HG03175 (cell line): ENCODE results near the gene FGGY.
"Not testable (repeated sequence)": the region's sequence is repeated elsewhere in the genome, so short reads cannot be mapped to it uniquely, and the experiment has no call there.

Experiments used
- ATAC-seq: cut with Tn5 transposase; IDR thresholded peaks from one replicate; pipeline ENCODE4 v1.9.1; 2021; ENCODE audit warnings: mild to moderate bottlenecking, moderate library complexity; ENCODE audit not compliant: unreplicated experiment

The FGGY gene

DNA sequence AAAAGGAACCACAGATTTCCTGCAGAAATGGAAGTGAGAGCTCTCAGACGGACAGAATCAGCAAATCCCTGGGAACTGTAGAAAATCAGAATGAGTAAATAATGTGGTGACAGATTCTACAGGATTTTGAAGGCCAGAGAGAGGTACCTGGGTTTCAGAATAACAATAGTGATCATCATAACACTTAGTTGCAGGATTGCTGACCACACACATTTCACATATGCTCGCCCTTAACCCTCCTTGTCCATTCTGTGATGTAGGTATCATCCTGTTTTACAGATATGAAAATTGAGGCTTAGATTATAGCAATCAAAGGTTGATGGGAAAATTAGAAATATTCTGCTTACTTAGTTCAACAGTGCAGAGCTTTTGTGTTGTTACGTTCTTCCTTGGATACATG lies 419.9 kb downstream of the FGGY start:
- ATAC-seq: no peak

DNA sequence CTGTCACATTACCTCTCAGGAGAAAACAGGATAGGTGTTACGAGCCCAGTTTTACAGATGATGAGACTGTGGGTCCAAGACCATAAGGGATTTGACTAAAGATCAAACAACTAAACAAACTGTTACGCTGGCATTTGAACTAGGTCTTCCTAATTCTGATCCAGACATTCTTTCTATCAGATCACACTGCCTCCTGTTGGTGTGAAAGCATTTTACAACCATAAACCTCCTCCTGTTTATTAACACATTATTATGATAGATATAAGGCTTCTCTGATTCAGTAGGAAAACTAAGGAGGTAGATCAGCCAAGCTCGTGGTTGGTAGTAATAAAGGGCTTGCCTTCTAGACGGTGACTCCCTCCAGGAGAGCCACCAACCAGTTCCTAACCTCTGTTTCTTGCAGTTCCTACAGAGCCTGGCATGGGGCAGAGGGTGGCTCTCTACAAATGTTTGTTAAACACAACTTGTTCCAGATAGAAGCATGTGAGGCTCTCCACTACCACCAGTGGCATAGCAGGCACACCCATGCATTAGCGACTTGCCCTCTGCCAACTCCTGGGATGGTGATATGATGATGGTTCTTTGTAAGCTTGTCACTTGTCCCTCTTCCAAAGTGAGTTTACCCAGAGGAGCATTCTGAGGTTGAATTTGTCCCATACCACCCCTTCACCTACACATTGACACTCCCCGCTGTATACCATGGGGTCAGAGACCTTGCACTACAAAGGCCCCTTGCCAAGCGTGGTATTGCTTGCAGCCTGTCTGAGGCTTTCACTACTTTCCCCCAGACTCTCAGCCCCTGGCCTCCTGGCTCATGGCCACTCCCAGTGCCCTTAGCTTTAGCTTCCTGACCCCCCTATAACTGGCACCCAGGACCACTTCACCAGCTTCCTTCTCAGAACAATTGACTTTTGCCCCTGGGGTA lies 421.4 kb downstream of the FGGY start:
- ATAC-seq: no peak

DNA sequence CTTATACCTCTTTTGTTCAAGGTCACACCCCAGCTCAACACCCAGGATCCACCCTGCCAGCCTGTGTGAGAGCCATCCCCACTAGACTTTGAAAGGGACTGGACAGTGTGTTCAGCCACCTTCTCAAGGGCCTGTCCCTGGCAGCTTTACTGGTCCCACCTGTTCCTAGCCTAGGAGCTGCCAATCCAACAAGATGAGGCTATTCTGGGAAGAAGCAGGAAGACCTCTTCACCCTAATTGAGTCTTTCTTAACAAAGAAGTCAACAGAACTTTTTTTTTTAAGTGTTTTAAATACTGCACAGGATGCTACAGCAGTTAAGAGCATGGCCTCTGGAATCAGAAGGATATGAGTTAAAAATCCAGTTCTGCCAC lies 422.1 kb downstream of the FGGY start:
- no peak for ATAC-seq

DNA sequence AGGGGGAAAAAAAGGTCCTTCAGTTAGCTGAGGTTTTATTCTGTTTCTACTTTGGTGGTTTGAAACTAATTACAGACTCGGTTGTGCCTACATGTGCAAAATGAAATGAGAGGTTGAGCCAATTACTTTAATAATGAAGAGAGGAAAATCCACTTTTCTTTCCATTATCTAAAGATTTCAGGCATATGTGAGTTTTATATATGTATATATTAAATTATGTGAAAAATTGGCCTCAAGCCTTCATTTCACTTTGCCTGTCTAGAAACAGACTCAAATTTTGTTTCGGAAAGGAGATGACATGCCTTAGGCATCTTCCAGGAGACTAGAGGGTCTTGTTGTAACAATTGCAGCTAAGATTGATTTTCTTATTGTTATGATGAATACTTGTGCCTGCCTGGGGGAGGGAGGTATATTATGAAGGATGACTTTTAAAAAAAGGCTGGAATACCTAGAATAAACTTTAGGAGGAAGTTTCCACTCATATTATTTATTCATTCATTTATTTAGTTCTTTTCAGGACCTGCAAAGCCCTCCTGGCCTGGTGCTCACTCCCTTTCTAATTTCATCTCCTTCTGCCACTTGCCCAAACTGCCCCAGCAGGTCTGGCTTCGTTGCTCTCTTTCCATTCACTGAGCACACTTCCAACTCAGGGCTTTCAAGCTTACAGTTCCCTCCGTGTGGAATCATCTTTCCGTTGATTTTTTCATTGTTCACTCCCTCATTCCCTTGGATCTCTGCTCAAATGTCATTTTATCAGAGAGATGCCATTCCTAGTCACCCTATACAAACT lies 423.6 kb downstream of the FGGY start:
- ATAC-seq: no peak

DNA sequence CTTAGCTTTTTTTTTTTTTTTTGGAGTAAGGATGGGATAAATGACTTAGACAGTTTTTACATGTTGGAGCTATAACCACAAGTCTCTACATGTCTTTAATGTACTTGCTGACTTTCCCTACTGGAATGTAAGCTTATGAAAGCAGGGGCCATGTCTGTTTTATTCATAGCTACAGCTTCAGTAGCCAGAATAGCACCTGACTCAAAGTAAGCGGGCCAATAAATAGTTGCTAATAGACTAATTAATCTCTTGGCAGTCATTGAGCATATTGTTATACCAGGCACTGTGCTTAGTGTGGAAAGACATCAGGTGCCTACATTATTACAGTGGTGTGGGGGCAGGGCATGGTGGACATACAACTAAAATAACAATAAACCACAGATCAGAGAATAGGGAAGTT lies 433.4 kb downstream of the FGGY start:
- ATAC-seq: no peak

DNA sequence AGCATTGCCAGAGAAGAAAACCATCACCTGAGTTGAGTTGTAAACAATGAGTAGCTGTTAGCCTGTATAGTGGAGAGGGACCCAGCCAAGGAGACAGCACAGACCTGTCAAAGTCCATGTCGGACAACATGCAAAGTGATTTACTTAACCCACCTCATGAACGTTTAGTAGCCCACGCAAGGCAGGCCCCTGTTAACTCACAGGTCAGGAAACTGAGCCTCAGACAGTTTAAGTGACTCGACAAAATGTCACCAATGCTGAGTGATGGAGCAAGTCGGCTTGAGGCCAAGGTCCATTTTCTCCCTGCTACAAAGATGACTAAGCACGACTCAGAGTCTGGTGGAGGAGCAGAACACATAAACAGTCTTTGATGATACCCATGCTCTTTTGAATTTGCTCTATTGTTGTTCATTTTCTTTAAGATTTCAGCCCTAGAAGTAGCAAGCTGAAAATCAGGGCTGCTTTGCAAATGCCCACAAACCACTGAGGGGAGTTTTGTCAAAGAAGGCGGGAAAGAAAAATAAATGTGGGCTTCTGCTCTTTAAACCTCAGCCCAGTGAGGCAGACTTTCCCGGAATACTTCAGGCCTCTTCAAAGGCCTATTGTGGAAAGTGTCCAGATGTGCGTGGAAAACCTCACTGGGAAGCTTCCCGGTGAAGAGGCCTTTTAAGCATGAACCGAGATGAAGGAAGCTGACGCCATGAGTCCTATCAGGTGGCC lies 434.0 kb downstream of the FGGY start:
- ATAC-seq: no peak

DNA sequence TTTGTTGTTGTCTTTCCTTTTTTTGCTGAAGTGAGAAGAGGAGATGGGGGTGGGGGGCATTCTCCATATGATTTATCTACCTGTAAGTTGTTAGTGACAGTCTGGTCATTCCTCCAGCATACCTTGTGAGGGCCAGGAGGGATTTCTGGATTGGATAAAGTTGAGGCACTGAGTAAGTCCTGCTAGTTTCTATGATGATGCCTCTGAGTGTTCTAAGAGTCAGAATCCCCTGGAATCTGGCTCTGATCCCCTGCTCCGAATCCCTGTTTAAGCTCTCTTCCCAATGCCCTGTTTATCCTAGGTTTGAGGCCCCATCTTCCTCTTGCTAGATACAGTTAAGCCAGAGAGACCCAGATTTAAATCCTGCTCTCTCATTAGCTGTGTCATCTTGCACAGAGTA lies 434.7 kb downstream of the FGGY start:
- ATAC-seq: no peak

DNA sequence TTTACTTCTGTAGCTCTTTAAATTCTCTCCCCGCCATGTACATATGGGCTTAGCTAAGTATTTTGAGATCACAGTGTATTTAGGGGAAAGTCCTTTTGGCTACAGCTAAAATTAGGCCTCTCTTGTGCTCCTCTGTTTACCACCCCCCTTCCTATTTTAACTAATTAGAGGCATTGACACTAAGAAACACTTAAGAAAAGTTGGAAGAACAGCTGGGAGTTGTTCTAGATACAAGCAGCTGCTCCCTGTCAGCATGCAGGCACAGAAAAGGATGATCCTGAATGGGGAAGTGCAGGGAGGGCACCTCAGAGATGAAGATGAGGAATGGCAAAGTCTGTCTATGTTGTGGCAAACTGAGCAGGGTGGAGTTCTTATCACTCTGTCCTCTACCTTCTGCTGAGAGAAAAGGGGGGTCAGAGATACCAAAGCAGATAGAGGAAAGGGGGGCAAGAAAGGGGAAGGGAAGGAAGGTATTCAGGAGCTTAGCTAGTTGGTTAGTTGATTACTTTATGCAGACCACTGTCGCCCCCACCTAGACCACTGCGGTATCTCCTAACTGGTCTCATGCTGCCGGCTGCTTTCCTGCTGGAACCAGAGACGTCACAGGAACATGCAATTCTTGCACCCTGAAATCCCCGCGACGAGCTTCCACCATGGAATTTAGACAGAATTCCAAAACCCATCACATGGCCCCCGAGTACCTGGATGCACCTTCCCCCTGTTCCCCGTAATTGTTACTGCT lies 435.5 kb downstream of the FGGY start:
- ATAC-seq: no peak

DNA sequence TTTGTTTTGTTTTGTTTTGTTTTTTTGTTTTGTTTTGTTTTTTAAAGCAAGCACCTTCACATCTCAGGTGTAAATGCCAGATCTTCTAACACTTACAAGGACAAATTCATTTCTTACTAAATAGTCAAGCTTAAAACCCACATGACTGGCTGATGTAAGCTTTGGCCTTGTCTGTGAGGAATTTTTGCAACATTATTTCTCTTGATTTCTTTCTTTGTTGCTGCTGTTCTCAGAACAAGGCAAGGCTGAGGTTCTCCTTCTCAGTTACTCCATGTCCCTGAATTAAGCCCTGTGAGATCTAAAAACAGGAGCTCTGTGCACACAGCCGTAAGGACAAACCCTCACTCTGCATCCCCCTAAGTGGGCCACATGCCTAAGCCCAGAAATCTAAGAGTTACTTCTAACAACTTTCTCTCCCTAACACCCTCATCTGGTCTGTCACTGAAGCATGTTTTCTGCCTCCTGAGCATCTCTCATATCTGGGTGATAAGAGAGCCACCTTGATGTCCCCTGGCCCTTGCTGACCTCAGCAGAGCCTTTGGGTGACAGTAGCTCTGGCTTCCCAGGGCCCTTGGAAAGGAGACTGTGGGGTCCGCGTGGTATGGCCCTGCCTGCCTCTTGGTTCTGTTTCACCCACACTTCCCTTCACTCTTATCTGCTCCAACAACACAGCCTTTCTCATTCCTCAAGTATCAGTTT lies 436.7 kb downstream of the FGGY start:
- ATAC-seq: no peak

DNA sequence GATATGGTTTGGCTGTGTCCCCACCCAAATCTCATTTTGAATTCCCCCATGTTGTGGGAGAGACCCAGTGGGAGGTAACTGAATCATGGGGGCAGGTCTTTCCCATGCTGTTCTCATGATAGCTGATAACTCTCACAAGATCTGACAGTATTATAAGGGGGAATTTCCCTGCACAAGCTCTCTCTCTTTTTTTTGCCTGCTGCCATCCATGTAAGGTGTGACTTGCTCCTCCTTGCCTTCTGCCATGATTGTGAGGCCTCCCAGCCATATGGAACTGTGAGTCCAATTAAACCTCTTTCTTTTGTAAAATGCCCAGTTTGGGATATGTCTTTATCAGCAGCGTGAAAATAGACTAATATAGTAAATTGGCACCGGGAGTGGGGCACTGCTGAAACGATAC lies 439.0 kb downstream of the FGGY start:
- ATAC-seq: not testable (repeated sequence)

DNA sequence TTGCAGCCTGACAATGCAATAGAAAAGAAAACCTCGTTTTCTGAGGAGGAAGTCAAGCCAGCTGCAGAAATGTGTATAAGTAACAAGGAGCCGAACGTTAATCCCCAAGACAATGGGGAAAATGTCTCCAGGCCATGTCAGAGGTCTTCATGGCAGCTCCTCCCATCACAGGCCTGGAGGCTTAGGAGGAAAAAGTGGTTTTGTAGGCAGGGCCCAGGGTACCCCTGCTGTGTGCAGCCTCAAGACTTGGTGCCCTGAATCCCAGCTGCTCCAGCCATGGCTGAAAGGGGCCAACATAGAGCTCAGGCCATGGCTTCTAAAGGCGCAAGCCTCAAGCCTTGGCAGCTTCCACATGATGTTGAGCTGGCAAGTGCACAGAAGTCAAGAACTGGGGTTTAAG lies 439.9 kb downstream of the FGGY start:
- ATAC-seq: no peak

DNA sequence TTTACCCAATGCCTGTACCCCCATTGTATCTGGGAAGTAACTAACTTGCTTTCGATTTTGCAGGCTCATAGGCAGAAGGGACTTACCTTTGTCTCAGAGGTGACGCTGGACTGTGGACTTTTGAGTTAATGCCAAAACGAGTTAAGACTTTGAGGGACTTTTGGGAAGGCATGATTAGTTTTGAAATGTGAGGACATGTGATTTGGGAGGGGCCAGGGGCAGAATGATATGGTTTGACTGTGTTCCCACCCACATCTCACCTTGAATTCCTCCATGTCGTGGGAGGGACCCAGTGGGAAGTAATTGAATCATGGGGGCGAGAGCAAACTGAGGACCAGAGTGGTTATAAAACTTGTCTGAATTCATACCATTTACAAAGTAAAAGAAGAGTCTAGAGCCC lies 440.7 kb downstream of the FGGY start:
- no peak for ATAC-seq

DNA sequence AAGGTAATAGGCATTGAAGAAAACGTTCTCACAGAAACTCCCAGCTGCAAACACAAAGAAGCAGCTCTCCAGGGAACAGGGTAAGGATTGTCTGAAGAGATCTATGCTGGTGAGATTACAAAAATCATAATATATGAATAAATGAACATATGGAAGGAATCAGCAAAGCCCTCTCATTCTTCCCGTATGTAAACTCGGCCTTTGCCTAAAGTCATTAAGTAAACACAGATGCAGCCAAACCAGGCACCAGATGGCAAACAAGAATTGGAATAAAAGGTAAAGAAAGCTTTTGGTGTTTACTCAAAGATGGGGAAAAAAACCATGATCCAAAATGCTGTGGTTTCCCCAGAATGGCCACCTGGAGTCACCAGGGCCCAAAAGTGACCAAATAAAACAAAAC lies 441.3 kb downstream of the FGGY start:
- ATAC-seq: no peak

DNA sequence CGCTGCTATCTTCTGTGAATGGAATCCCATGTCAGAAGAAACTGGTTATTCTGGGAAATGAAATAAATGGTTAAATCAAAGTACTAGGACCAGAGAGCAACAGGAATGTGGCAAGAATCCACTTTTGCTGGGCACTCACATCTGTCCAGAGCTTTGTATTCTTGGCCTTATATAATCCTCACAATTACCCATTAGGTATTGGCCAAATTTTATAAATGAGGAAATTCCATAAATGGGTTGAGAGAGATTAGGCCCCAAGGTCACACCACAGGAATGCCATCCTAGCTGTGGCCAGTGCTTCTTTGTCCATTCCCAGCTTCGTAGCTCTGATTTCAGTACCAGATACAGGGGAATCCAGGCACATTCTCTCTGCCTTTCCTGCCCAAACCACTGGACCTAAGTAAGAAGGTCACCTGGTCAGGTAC lies 441.7 kb downstream of the FGGY start:
- ATAC-seq: no peak

DNA sequence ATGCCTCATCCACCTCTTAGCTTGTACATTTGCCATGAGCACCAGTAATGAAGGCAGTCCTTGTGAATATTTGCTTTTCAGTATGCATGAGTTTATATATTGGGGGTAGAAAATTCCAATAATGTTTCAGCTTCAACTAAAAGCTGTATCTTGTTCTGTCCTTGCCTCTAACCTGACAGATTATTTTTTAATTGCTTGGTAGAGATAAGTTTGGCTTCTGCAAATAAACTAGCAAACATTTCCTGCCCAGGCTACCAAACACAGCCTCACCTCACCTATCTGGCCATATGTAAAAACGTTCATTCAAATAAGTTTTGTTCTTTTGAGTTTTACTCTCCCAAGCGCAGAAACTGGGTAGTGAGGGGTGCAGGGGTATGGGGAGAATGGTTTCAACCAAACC lies 442.2 kb downstream of the FGGY start:
- ATAC-seq: no peak

DNA sequence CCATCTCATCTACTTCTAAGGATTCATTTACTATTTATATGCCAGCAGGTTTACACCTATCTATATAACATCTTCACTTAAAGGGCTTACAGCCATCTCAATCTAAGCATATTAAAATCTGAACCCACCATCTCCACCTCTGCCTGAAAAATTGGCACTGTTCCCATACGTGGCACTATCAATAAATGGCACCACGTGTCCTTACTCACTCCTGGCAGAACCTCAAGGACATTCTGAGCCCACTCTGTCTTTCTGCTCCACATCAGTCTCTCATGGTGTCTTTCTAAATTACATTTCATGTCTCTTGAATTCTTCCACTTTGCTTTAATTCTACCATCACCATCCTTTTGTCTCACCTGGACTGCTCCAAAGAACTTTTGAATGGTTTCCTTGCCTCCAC lies 445.6 kb downstream of the FGGY start:
- no peak for ATAC-seq

DNA sequence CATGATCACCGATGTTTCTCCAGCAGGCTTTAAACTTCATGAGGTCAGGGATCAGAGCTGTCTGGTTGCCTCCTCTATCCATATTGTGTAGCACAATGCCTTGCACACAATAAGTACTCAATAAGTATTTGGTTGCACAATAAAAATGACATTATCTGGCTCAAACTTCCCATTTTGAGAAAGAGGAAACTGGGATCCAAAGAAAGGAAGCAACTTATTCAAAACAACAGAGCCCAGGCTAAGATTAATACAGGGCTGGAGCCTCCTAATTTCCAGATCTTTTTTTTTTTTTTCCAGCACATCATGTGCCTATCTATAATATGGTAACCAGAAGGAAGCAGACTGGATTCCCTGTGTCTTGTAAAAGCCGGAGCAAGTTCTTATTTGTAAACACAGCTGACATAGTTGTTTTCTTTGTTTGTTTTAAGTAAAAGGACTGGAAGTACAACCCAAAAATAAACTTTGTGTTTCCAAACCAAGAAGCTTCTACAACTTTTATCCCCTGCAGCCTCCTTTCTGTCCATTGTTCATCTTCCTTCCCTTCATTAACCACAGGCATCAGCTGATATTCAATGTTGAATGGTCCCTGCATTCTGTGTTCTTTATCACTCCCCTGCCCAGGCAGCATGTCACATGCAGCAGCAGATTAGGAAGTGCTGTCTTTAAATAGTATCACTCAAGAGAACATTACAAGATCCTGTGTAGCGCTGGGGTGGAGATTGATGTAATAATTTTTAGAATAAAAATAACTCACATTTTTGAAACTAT lies 446.6 kb downstream of the FGGY start:
- ATAC-seq: no peak

DNA sequence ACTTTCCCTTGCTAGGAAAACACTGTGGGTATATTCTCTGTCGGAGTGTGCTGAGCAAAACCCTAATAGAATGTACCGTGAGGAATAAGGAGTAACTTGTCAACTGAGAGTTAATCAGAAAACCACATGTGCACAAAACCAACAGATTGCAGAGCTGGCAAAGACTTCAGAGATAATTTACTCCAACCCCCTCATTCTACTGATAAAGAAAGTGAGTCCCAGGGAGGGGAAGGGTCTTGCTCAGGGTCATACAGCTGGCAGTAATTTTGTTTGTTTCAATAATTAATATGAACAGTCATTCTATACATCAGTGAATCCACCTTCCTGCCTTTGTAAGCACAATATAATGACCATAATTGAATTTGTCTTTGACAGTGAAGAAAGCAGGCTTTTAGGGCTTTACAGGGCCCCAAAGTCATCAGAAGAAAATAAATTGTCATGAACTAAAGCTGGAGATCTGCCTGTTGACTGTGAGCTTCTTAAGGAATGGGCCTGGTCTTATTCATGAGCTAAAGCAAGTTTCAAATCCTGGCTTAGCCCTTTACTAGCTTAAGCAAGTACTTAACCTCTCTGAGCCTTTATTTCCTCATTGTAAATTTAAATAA lies 450.6 kb downstream of the FGGY start:
- ATAC-seq: no peak

DNA sequence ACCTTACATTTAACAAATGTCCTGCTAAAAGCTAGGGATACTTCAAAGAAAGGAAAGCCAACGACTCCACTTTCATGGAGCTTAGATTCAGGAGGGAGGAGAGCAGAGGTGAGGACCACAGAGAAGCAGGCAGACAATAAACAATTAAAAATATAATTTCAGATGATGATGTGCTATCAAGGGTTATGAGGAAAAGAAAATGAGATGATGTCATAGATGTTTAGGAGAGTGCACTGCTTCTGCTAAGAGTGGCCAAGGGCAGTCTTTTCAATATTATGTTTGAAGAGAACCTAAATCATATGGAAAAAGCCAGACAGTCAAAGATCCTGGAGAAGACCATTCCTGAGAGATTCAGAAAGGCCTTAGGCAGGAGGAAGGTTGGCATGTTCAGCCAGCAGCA lies 451.2 kb downstream of the FGGY start:
- no peak for ATAC-seq
